ENCODE results near the gene FBXO17.
"Not testable (repeated sequence)": the region's sequence is repeated elsewhere in the genome, so short reads cannot be mapped to it uniquely, and the experiment has no call there.

The FBXO17 gene

GRCh38 chr19:38979812-38980211, 4.3 kb upstream of the FBXO17 start:
- Histone ChIP-seq H3K27me3 (ENCODE audit: insufficient read depth, low read length) (no peaks in the 10 kb centered on the region), H3K79me2 (ENCODE audit: control insufficient read depth, insufficient read depth, low read length, unreplicated experiment) (no peaks in the 10 kb centered on the region), H3K36me3 (ENCODE audit: insufficient read depth, low read length) (no peaks in the 10 kb centered on the region), H3K4me3 (ENCODE audit: low read depth, low read length) (no peak overlapping the region), H3K4me1 (ENCODE audit: control insufficient read depth, insufficient read depth, low read length, unreplicated experiment) (peaks cover 7% of the 10 kb centered on the region), H3K27ac (ENCODE audit: low read depth, low read length) (no peak overlapping the region), H2AFZ (ENCODE audit: low read length, unreplicated experiment) (no peak overlapping the region)

DNA sequence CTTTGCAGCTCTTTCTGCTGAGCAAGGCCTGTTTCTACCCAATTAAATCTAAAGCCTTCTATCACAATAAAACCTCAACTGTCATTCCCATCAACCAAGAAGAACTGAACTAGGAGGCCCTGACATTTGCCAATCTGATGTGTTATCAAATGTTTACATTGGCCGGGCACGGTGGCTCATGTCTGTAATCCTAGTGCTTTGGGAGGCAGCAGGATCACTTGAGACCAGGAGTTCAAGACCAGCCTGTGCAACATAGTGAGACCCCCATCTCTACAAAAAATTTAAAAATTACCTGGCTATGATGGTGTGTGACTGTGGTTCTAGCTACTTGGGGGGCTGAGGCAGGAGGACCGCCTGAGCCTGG, 2.8 kb upstream of the FBXO17 start:
- no peaks in the 10 kb centered on the region for H3K27me3 ChIP-seq (ENCODE audit: insufficient read depth, low read length)
- H3K4me3 ChIP-seq (ENCODE audit: low read depth, low read length): no peak overlapping the region
- no peak overlapping the region for H2AFZ ChIP-seq (ENCODE audit: low read length, unreplicated experiment)
- H3K36me3 ChIP-seq (ENCODE audit: insufficient read depth, low read length): no peaks in the 10 kb centered on the region
- no peak overlapping the region for H3K27ac ChIP-seq (ENCODE audit: low read depth, low read length)
- H3K4me1 ChIP-seq (ENCODE audit: control insufficient read depth, insufficient read depth, low read length, unreplicated experiment): peaks cover 7% of the 10 kb centered on the region
- peaks cover 3% of the 10 kb centered on the region for H3K79me2 ChIP-seq (ENCODE audit: control insufficient read depth, insufficient read depth, low read length, unreplicated experiment)

DNA sequence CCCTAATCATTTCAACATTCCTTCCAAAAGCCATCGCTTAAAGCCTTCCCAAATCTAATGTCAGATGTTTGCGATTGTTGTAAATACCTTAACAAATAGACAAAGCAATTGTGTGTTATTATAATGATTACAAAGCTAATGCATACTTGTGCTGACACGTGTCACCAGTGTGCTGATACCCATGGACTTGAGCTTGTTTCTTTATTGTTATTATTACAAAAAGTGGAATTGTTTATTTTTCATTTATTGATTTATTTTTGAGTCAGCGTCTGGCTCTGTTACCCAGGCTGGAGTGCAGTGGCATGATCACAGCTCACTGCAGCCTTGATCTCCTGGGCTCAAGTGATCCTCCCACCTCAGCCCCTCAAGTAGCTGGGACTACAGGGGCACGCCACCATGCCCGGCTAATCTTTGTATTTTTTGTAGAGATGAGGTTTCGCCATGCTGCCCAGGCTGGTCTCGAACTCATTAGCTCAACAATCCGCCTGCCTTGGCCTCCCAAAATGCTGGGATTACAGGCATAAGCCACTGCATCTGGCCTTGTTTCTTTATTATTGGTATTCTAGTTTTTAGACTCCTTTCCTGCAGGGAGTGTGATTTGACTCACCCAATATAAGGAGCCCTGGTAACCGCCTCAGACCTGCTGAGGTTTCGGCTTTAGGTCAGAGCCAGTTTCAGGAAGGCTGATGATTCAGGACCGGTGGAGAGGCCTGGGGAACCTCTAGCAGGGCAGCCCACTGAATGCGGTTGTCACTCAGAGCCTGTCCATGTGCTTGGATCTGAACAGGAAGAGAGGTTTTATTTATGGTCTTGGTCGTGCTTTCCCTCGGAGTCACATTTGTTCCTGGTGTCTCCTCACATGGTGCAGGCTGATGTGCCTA, 2.1 kb upstream of the FBXO17 start:
- Histone ChIP-seq H2AFZ (ENCODE audit: low read length, unreplicated experiment) (no peak overlapping the region), H3K4me1 (ENCODE audit: control insufficient read depth, insufficient read depth, low read length, unreplicated experiment) (peaks cover 7% of the 10 kb centered on the region), H3K79me2 (ENCODE audit: control insufficient read depth, insufficient read depth, low read length, unreplicated experiment) (peaks cover 8% of the 10 kb centered on the region), H3K4me3 (ENCODE audit: low read depth, low read length) (no peak overlapping the region), H3K27me3 (ENCODE audit: insufficient read depth, low read length) (no peaks in the 10 kb centered on the region), H3K36me3 (ENCODE audit: insufficient read depth, low read length) (no peaks in the 10 kb centered on the region), H3K27ac (ENCODE audit: low read depth, low read length) (no peak overlapping the region)

GRCh38 chr19:38975861-38976271, 324 bp upstream of the FBXO17 start:
- peak overlapping the region; percentile 95 for H2AFZ ChIP-seq (ENCODE audit: low read length, unreplicated experiment)
- H3K4me1 ChIP-seq (ENCODE audit: control insufficient read depth, insufficient read depth, low read length, unreplicated experiment): peaks cover 7% of the 10 kb centered on the region
- peaks cover 8% of the 10 kb centered on the region for H3K79me2 ChIP-seq (ENCODE audit: control insufficient read depth, insufficient read depth, low read length, unreplicated experiment)
- no peaks in the 10 kb centered on the region for H3K36me3 ChIP-seq (ENCODE audit: insufficient read depth, low read length)
- H3K27ac ChIP-seq (ENCODE audit: low read depth, low read length): peak overlapping the region; percentile 53
- no peaks in the 10 kb centered on the region for H3K27me3 ChIP-seq (ENCODE audit: insufficient read depth, low read length)
- peak overlapping the region; percentile 80 for H3K4me3 ChIP-seq (ENCODE audit: low read depth, low read length)

DNA sequence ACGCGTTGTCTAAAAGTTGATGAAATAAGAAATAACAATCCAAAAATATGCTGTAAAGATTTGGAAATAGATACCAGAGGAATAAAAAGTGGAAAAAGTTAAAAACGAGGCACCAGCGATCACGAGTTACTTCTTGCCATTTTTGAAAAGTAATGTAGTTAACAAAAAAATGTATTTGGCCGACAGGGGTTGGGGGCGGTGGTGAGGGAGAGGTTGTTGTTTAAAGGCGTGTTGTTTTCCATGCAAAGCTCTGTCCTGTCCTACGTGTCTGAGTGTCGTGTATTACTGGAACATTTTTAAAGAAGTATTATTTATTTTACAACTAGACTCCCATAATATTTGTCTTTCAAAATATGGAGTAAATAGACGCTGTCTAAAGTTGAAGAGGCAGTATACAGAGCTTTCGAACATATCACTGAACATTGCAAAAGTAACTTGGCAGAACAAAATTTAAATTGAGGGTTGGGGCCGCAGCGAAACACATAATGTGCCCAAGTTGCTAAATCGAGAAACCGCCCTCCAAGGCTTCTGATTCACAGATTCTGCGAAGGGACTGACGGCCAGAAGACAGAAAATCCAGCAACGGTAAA, 823 bp downstream of the FBXO17 start:
- no peaks in the 10 kb centered on the region for H3K27me3 ChIP-seq (ENCODE audit: insufficient read depth, low read length)
- H3K36me3 ChIP-seq (ENCODE audit: insufficient read depth, low read length): no peaks in the 10 kb centered on the region
- H3K4me1 ChIP-seq (ENCODE audit: control insufficient read depth, insufficient read depth, low read length, unreplicated experiment): peaks cover 7% of the 10 kb centered on the region
- peak overlapping the region; percentile 64 for H2AFZ ChIP-seq (ENCODE audit: low read length, unreplicated experiment)
- H3K4me3 ChIP-seq (ENCODE audit: low read depth, low read length): peak overlapping the region; percentile 80
- peaks cover 8% of the 10 kb centered on the region for H3K79me2 ChIP-seq (ENCODE audit: control insufficient read depth, insufficient read depth, low read length, unreplicated experiment)
- H3K27ac ChIP-seq (ENCODE audit: low read depth, low read length): peak overlapping the region; percentile 73

- Histone ChIP-seq H3K4me1 (ENCODE audit: control insufficient read depth, insufficient read depth, low read length, unreplicated experiment) (peaks cover 7% of the 10 kb centered on the region), H3K27me3 (ENCODE audit: insufficient read depth, low read length) (no peaks in the 10 kb centered on the region), H3K4me3 (ENCODE audit: low read depth, low read length) (no peak overlapping the region), H3K36me3 (ENCODE audit: insufficient read depth, low read length) (no peaks in the 10 kb centered on the region), H3K27ac (ENCODE audit: low read depth, low read length) (no peak overlapping the region), H2AFZ (ENCODE audit: low read length, unreplicated experiment) (no peak overlapping the region), H3K79me2 (ENCODE audit: control insufficient read depth, insufficient read depth, low read length, unreplicated experiment) (peaks cover 8% of the 10 kb centered on the region)
These were observed 3.9 kb downstream of the FBXO17 start for GRCh38 chr19:38971672-38972071.

DNA sequence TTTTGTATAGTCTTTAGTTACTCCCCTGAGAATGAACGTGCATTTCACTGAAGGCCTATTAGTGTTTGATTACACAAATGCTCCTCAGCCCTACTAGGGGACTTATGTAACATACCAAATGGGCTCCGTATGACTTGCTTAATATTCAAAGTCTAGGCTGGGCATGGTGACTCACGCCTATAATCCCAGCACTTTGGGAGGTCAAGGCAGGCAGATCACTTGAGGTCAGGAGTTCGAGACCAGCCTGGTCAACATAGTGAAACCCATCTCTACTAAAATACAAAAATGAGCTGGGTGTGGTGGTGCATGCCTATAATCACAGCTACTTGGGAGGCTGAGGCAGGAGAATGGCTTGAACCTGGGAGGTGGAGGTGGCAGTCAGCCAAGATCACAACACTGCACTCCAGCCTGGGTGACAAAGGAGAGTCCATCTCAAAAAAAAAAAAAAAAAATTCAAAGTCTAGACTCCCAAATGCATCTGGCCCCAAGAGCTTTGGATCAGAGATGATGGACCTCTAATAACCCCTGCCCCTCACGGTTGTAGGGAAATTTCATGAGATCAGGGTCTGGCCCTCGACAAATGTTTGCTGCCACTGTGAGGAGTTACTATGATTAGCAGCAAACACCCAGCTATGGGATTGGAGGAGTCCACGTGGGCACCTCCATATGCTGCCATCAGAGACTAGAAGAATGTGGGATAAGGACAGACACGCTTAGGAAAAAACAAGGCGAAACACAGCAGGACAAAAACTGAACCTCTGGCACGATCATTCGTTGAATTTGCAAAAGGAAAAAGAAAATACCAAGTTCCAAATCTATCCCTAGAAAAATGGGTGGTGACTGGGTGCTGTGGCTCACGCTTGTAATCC, 4.6 kb downstream of the FBXO17 start:
- H3K4me1 ChIP-seq (ENCODE audit: control insufficient read depth, insufficient read depth, low read length, unreplicated experiment): no peaks in the 10 kb centered on the region
- no peak overlapping the region for H3K4me3 ChIP-seq (ENCODE audit: low read depth, low read length)
- no peak overlapping the region for H3K27ac ChIP-seq (ENCODE audit: low read depth, low read length)
- no peaks in the 10 kb centered on the region for H3K27me3 ChIP-seq (ENCODE audit: insufficient read depth, low read length)
- peaks cover 8% of the 10 kb centered on the region for H3K79me2 ChIP-seq (ENCODE audit: control insufficient read depth, insufficient read depth, low read length, unreplicated experiment)
- H3K36me3 ChIP-seq (ENCODE audit: insufficient read depth, low read length): no peaks in the 10 kb centered on the region
- H2AFZ ChIP-seq (ENCODE audit: low read length, unreplicated experiment): no peak overlapping the region

DNA sequence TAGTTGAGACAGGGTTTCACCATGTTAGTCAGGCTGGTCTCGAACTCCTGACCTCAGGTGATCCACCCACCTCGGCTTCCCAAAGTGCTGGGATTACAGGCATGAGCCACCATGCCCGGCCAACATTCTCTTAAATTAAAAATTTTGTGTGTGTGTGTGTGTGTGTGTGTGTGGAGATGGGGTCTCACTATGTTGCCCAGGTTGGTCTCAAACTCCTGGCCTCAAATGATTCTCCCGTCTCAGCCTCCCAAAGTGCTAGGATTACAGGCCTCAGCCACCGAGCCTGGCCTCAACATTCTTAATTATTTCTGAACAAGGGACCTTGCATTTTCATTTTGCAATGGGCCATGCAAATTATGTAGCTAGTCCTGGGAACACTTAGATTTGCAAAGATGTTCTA, 9.4 kb downstream of the FBXO17 start:
- not testable (repeated sequence) for H3K27me3 ChIP-seq (ENCODE audit: insufficient read depth, low read length); H3K79me2 ChIP-seq (ENCODE audit: control insufficient read depth, insufficient read depth, low read length, unreplicated experiment); H3K27ac ChIP-seq (ENCODE audit: low read depth, low read length); H3K4me1 ChIP-seq (ENCODE audit: control insufficient read depth, insufficient read depth, low read length, unreplicated experiment); H2AFZ ChIP-seq (ENCODE audit: low read length, unreplicated experiment); H3K4me3 ChIP-seq (ENCODE audit: low read depth, low read length); H3K36me3 ChIP-seq (ENCODE audit: insufficient read depth, low read length)

DNA sequence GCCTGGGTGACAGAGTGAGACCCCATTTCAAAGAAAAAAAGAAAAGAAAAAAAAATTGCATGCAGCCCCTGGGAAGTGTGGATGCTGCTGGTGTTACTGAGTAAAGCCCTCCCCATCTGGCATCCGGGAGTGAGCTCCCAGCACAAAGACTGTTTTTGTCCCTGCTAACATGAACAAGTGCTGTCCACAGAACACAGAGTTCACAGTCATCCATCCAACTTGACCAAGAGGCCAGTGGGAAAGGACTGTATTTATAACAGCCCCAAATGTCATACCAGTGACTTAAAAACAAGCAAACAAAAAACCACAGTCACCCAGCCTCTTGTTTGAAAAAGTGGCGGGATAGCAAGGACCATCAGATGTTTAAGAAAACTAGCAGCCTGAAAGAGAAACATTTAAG, 10.8 kb downstream of the FBXO17 start:
- H2AFZ ChIP-seq (ENCODE audit: low read length, unreplicated experiment): no peak overlapping the region
- H3K79me2 ChIP-seq (ENCODE audit: control insufficient read depth, insufficient read depth, low read length, unreplicated experiment): no peaks in the 10 kb centered on the region
- H3K36me3 ChIP-seq (ENCODE audit: insufficient read depth, low read length): no peaks in the 10 kb centered on the region
- H3K4me1 ChIP-seq (ENCODE audit: control insufficient read depth, insufficient read depth, low read length, unreplicated experiment): no peaks in the 10 kb centered on the region
- H3K27me3 ChIP-seq (ENCODE audit: insufficient read depth, low read length): no peaks in the 10 kb centered on the region
- H3K27ac ChIP-seq (ENCODE audit: low read depth, low read length): no peak overlapping the region
- no peak overlapping the region for H3K4me3 ChIP-seq (ENCODE audit: low read depth, low read length)

- Histone ChIP-seq H3K4me1 (ENCODE audit: control insufficient read depth, insufficient read depth, low read length, unreplicated experiment) (no peaks in the 10 kb centered on the region), H3K27me3 (ENCODE audit: insufficient read depth, low read length) (no peaks in the 10 kb centered on the region), H3K36me3 (ENCODE audit: insufficient read depth, low read length) (no peaks in the 10 kb centered on the region), H3K79me2 (ENCODE audit: control insufficient read depth, insufficient read depth, low read length, unreplicated experiment) (no peaks in the 10 kb centered on the region), H3K4me3 (ENCODE audit: low read depth, low read length) (no peak overlapping the region), H3K27ac (ENCODE audit: low read depth, low read length) (no peak overlapping the region), H2AFZ (ENCODE audit: low read length, unreplicated experiment) (no peak overlapping the region)
These were observed 15.9 kb downstream of the FBXO17 start for GRCh38 chr19:38959618-38960017.

Data from ACC112 (cell line).